Astrocyte of the spinal cord (primary cell): ENCODE data around the gene ZBTB20.

ENCODE experiments used
- DNase-seq: peaks from one replicate; pipeline ENCODE4 v3.0.0; 2011; ENCODE audit warnings: low read depth, low spot score
- H3K4me3 ChIP-seq: 2 replicates; pipeline ENCODE4 v1.5.1; 2011; ENCODE audit warnings: low read depth, mild to moderate bottlenecking, low read length, moderate library complexity
- CTCF ChIP-seq: IDR thresholded peaks from 2 replicates; pipeline ENCODE4 v1.5.1; 2012; ENCODE audit warnings: low read depth, mild to moderate bottlenecking, low read length, inconsistent platforms
- in situ Hi-C: cut with HindIII; loops from 2 replicates; pipeline ENCODE4 v1.10.0; 2017; ENCODE audit warnings: low sequenced_read_pairs

Gene ZBTB20

GRCh38 chr3:114953800-114954199, 193.3 kb downstream of the ZBTB20 start:
- in situ Hi-C loops, result no loop called here
- DNase-seq, result no peak
- H3K4me3 ChIP-seq, result no peak overlapping the region
- TF ChIP-seq CTCF, result no peak

- H3K4me3 ChIP-seq, result no peak overlapping the region
- in situ Hi-C loops, result no loop called here
- TF ChIP-seq CTCF, result no peak
- DNase-seq, result no peak
These were observed 193.8 kb downstream of the ZBTB20 start for GRCh38 chr3:114953215-114953799.

- in situ Hi-C loops, result no loop called here
- H3K4me3 ChIP-seq, result no peak overlapping the region
- no peak for DNase-seq
- no peak for TF ChIP-seq CTCF
These were observed 204.3 kb downstream of the ZBTB20 start for GRCh38 chr3:114942773-114943172.

- in situ Hi-C loops, result no loop called here
These were observed 205.3 kb downstream of the ZBTB20 start for GRCh38 chr3:114941626-114942309.

GRCh38 chr3:114939920-114940319, 207.2 kb downstream of the ZBTB20 start:
- in situ Hi-C loops, result no loop called here
- no peak for DNase-seq

More at GRCh38 chr3:114941626-114942309, 205.3 kb downstream of the ZBTB20 start:
- DNase-seq, result no peak
- TF ChIP-seq CTCF, result no peak
- H3K4me3 ChIP-seq, result no peak overlapping the region

GRCh38 chr3:114933407-114933806, 213.7 kb downstream of the ZBTB20 start:
- TF ChIP-seq CTCF, result no peak
- no peak for DNase-seq
- H3K4me3 ChIP-seq, result no peak overlapping the region
- in situ Hi-C loops, result no loop called here

More at GRCh38 chr3:114939920-114940319, 207.2 kb downstream of the ZBTB20 start:
- no peak for TF ChIP-seq CTCF
- H3K4me3 ChIP-seq, result no peak overlapping the region
